GM19468 (cell line): Measurements from ENCODE around the gene CD300E.
"Not testable (repeated sequence)": the region's sequence is repeated elsewhere in the genome, so short reads cannot be mapped to it uniquely, and the experiment has no call there.

Source experiments
- ATAC-seq: cut with Tn5 transposase; IDR thresholded peaks from one replicate; pipeline ENCODE4 v1.9.1; 2021; ENCODE audit warnings: mild to moderate bottlenecking, moderate library complexity, moderate number of reproducible peaks; ENCODE audit not compliant: unreplicated experiment; ENCODE audit errors: extremely low read depth

The CD300E gene

DNA sequence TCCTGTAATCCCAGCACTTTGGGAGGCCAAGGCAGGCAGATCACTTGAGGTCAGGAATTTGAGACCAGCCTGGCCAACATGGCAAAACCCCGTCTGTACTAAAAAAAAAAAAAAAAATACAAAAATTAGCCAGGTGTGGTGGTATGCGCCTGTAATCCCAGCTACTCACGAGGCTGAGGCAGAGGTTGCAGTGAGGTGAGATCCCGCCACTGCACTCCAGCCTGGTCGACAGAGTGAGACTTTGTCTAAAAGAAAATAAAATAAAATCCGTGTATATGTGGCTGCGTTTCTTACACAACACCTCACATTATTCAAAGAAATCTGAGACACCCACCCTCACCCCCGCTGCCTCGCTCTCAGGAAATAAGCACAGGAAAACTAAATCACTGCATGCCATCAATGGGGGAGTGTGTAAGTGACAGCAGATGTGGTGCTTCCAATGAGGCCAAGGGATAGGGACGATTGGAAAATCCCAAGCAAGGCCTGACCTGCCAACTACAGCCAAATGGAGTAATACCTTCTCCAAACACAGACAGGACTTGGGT is 13.1 kb upstream of the CD300E start:
- ATAC-seq = not testable (repeated sequence)

DNA sequence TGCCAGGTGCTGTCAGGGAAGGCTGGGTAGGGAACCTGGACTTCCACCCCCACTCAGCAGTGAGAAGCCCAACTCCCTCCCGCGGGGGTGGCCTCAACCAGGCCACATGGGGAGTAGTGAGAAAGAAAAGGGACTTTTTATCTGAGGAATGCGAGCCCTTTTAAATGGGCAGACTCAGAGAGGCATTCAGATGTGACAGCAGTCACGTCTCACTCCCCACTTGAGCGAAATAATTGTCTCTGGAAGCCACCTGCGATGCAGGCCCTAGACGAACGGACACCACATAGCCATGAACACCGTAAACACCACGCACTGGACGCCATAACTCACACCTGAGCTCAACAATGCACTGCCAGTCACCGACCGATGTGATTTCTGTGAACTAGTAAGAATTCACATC is 11.9 kb upstream of the CD300E start:
- ATAC-seq = no peak

DNA sequence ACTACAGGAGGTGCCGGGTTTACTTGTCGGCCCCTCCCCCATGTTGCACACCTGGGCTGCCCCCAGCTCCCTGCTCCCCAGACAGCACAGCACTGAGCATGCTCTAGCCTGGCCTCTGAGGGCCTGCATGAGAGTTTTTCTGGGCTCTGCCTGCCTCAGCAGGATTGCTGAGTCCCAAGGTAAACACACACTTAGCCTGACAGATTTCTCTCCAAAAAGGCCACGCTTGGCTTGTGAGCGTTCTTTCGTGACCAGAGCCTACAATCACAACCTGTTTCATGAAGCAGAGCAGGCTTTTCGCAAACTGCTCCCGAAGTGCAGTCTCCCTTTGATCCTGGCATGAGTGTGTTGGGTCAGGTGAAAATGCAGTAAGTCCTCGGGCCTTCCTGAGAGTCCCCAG is 9.8 kb upstream of the CD300E start:
- ATAC-seq = no peak

DNA sequence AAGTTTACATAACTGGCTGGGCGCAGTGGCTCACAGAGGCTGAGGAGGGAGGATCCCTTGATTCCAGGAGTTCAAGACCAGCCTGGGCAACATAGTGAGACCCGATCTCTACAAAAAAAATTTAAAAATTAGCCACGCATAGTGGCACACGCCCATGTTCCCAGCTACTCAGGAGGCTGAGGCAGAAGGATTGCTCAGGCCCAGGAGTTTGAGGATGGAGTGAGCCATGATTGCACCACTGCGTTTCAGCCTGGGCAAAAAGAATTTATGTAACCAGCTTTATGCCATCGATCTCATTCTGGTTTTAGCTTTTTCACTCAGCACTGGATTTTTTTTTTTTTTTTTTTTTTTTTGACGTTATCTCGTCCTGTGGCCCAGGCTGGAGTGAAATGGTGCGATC is 9.1 kb upstream of the CD300E start:
- ATAC-seq = no peak

DNA sequence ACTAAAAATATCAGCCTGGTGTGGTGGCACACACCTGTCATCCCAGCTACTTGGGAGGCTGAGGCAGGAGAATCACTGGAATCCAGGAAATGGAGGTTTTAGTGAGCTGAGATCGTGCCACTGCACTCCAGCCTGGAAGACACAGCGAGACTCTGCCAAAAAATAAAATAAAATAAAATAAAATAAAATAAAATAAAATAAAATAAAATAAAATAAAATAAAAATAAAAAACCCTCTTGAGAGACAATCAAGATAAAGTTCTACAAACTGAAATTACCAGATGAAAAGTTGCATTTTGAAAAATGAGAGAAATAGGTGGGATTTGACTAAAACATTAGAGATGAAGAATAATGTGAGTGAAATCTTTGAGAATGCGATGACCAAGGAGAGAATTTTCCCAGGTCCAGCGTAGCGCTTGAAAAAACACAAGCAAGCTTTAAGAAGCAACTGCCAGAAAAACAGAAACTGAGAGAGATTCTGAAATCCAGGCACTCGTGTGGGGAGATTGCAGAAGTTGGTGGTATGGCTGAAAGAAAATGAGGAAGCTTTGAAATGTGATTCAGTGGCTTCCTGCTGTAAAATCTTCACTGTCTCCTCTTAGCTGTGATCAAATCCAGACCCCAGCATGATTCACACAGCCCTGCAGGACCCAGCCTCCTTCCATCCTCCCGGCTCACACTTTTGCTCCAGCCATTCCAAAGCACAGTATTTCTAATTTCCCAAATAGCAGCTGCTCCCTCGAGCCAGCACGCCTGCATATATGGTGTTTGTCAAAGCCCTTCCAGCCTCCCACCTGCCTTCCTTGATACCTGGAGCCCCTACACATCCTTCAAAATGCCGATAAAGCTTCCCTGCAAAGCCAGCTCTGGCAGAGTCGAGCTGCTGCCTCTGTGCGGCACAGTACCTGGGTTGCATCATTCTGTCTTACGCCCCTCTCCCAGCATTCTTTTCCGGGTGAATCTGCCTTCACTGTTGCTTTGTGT is 8.2 kb upstream of the CD300E start:
- no peak for ATAC-seq

DNA sequence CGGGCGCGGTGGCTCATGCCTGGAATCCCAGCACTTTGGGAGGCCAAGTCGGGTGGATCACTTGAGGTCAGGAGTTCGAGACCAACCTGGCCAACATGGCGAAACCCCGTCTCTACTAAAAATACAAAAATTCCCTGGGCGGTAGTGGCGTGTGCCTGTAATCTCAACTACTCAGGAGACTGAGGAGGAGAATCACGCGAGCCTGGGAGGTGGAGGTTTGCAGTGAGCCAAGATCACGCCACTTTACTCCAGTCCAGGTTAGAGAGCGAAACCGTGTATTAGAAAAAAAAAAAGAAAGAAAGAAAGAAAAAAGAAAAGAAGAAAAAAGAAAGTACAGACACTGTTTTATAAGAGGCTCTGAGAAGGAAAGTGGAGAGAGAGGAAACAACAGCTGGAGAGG is 6.7 kb upstream of the CD300E start:
- not testable (repeated sequence) for ATAC-seq

DNA sequence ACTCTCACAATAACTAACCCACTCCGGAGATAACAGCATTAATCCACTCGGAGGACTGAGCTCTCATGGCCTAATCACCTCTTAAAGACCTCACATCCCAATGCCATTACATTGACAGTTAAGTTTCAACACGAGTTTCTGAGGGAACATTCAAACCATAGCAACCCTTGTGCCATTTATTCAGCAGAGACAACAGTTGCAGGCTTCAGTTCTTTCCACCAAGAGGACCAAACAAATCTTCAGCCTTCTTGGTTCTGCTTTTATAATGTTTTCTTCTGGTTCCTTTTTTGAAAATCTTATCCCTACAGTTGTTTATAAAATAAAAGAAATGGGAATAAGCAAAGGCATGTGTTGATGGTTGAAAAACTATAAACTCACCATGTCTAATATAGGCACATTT is 2.1 kb upstream of the CD300E start:
- ATAC-seq = no peak

DNA sequence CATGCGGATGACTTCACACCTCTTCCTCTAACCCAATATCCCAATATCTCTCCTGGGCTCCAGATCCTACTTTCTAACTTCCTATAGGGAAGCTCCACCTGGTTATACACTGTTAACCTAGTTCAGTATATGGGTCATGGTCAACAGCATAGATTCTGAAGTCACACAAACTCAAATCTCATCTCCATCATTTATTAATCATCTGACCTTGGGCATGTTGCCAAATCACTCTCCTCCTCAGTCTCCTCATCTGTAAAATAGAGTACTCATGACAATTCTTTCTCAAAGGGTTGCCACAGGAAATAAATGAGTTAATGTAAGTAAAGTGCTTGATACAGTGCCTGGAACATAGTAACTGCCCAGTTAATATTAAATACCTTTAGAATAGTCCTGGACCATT is 593 bp upstream of the CD300E start:
- no peak for ATAC-seq

DNA sequence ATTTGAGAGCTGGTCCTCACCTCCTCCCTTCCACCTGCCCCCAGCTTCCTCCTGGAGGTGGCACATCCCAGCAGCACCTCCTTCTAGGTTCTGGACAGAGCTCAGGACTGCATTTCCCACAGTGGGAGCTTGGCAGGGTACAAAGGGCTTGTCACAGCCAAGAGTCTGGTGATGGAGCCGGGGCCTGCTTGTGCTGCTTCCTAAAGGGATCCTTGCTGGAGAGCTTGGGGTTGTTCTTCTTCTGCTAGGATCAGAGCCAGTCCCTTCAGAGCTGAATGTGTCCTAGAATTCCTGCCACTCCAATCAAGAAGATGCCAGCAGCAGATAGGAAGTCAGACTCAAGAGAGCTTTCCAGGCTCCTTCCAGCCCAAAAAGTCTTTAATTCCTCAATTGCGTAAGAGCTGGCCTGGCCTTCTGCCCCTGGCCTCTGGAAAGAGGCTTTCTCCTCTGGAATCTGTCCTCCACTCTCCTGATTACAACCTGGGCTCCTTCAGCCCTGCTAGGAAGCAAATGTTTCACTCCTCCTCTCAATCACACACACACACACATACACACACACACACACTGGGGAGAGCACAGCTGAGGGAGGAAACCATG is 4.4 kb downstream of the CD300E start:
- ATAC-seq = no peak

DNA sequence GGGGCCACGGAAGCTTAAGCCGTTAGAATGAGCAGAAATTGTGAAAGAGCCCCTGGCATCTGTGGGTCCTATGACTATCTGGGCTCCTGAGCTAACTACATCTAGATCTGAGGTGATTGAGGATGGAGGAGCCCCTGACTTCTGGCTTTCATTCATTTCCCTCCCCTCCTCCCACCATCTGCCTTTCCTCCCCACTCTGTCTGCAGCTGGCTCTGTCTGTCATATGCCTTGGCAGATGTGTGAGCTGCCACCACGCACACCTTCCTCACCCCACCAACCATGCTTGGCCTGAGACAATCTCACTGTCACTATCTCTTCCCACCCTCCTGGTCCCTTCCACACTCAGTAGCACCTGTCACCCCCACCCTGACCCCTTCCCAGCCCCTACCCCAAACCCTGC is 5.1 kb downstream of the CD300E start:
- ATAC-seq = no peak

DNA sequence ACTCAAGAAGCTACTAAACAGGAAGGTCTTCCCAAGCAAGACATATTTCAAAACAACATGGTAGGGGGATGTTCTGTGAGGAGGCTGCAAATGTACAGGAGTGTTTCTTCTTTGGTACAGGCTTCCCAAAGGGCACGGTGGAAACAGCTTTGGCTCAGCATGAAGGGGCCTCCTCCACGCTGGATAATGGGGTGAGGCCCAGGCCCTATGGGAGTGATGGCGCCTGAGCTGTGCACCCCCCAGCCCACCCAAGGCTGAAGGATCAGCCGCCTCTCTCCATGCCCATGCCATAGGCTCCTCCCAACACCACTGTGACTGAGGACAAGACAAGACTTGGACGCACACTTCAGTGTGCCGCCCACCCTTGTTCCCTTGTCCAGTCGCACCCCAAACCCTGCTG is 6.8 kb downstream of the CD300E start:
- ATAC-seq = no peak

DNA sequence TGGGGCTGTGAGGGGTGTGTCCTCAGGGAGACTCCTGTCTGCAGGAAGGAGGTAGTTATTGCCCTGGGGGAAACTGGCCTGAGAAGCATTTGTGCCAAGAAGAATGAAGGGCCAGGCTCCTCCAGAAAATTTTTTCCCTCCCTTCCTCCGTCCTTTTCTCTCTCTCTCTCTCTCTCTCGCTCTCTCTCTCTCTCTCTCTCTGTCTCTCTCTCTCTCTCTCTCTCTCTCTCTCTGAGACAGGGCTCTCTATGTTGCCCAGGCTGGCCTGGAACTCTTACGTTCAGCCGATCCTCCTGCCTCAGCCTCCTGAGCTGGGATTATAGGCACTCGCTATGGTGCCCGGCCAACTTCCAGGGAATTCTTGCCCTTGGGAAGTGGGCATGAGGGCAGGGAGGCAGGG is 11.5 kb downstream of the CD300E start:
- no peak for ATAC-seq

DNA sequence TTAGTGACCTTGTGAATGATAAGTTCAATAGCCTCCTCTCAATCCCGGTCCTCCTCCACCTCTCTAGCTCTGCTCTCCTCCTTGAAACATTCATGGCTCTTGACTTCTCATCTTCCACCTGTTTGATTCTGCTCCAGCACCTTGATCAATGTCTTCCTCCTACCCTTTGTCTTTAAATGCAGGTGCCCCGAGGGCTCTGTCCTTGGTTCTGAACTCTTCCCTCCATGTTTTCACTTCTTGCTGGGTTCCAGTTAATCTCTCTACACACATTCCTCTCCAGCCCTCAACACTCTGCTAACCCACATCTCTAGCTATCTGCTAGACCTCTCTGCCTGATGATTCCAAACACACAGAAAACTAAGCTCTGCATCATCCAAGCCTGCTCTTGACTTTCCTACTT is 13.4 kb downstream of the CD300E start:
- ATAC-seq = no peak

DNA sequence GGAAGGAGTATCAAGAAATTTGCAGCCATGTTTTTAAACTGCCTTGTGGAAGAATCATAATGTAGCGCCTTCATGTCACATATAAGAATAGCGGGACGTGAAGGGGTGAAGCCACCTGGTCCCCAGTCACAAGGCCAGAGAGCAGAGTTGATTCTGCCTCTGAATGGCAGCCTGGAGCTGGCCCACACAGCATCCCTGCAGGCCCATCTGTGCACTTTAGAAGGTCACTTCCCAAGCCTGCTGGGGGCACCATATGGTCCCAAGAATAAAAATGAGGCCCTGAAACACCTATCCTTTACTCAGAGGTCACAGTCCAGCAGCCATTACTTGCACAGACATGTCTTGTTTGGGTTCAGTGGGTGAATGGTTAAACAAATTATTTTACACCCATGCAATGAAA is 15.0 kb downstream of the CD300E start:
- no peak for ATAC-seq

DNA sequence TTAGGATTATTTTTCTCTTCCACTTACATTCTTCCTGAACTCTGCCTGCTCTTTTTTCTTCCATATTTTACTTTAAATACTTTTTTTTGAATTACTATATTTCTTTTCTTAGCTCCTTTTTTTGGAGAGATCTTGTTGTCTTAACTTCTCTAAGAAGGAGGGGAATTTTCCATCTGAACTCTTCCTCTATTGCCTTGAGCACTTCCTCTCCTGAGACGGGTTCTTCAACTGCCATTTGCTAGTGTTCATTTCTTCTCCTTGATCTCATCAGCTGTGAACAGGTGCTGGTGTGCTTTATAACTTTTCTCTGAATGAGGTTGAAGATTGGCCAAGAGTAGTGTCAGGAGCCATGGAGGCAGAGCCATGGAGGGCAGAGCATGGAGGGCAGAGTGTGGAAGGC is 16.3 kb downstream of the CD300E start:
- no peak for ATAC-seq

DNA sequence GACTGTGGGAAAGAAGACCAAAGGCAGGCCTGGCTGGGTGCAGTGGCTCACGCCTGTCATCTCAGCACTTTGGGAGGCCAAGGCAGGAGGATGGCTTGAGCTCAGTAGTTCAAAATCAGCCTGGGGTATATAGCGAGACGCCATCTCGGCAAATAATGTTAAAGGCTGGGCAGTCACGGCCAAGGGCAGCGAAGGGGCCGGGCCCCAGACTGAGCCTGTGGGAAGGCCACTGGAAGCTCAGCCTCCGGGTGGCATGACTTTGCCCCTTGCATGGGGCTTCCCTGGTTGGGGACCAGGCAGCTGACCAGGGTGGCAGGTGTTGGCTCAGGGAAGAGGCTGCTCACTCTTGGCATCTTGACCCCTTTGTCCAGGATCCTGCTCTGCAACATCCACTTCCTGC is 17.5 kb downstream of the CD300E start:
- ATAC-seq = no peak

DNA sequence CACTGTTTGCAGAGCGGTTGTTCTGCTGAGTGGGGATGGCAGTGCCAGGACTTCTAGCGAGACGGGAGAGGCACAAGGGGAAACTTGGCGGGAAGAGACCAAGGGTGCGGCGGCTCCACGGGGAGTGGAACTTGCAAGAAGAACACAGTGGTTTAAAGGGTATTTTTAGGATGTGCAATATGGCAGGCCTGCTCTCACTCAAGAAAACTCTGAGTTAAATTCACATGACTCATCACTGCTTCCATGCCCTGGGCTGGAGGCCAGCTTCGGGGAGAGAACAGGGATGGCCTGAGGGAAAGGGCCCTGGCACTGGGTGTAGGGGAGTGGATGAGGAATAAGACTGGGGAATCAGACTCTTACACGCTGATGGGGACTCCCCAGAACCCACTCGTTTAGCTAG is 18.2 kb downstream of the CD300E start:
- no peak for ATAC-seq

DNA sequence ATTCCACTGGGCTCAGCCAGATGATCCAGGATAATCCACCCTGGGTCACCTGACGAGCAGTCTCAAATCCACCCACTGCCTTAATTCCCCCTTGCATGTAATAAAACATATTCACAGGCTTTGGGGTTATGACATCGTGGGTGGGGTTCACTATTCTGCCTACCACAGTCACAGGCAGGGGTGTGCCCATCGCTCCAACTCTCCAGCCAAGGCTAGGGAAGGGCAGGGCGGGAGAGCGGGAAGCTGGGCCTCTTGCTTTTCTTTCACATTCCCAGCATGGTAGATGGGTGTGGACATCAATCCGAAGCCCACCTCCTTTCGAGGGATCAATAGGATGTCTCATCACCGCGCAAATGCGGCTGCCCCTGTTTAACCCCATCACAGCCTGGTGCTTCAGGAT is 18.8 kb downstream of the CD300E start:
- no peak for ATAC-seq

DNA sequence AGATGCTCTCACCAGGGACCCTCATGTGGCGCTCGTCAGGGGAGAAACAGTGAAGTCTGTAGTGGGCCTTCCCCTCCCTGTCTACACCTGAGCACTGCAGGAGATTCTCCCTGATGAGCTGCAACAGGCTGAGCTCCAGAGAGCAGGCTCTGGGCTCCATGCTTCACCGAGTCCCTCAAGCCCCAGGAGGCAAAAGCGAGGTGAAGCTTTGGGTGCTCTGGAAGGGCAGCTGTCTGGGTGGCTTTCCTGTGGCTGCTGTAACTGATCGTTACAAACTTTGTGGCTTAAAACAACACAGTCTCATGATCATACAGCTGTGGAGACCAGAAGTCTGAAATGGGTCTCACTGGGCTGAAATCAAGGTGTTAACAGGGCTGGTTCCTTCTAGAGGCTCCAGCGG is 19.3 kb downstream of the CD300E start:
- ATAC-seq = no peak

DNA sequence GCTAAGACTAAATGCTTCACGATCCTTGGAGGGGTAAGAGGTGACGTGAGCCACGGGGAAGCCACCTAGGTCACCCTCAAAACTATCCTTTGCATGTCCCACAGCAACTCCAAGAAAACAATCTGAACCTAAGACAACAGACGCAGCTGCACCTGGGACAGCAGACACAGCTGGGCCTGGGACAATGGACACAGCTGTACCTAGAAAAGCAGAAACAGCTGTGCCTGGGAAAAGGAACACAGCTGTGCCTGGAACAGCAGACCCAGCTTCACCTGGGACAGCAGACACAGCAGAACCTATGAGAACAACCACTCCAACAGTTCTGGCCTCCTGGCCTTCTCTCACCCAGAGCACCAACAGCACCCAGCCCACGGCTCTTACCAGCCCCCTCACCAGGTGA is 19.8 kb downstream of the CD300E start:
- ATAC-seq = no peak

DNA sequence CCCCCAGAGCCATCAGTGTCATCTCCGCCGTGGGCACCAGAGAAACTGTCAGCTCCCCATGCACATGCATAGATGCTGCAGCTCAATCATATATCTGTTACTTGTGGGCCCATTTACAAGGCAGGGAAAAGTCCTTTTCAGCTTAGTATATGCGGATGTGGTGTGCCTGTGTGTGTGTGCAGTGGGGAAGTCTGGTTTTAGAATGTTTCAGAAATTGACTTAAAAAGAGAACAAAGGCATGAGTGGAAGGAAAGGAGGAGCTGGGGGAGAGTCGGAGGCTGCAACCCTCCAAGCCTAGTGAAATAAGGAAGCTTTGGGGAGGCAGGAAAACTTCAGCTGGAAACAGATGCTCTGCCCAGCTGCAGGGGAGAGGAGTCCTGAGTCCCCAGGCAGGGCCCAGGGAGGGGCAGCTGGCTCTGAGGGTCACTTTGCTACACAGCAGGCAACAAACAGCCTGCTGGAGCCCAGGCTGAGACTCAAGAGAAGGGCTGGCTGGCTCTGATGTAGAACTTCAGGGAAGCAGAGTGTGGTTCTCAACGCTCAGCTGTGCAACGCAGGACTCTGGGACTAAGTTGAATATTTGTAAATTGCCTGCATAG is 20.4 kb downstream of the CD300E start:
- no peak for ATAC-seq
